Endothelial cell of umbilical vein (primary cell): ENCODE results near the gene ADCYAP1R1.

Source experiments
- CTCF ChIP-seq, 2 donors: IDR thresholded peaks; 1 replicate in 1 of 2; 2 replicates in 1 of 2; pipeline ENCODE4 v1.5.1; 2011; ENCODE audit warnings: low read length in 2 of 2, mild to moderate bottlenecking in 2 of 2, moderate library complexity in 2 of 2, control low read depth in 1 of 2, inconsistent platforms in 1 of 2, low read depth in 1 of 2; ENCODE audit not compliant: insufficient read depth in 1 of 2; ENCODE audit errors: extremely low read depth in 1 of 2
- JUN ChIP-seq: IDR thresholded peaks from 2 replicates; pipeline ENCODE4 v1.6.1; 2011; ENCODE audit warnings: borderline replicate concordance, low read depth; ENCODE audit not compliant: insufficient read length, insufficient read depth
- TF ChIP-seq, protein P1 (sequence below): IDR thresholded peaks from 2 replicates; pipeline ENCODE4 v1.6.1; 2011; ENCODE audit not compliant: insufficient read depth, insufficient read length

DNA sequence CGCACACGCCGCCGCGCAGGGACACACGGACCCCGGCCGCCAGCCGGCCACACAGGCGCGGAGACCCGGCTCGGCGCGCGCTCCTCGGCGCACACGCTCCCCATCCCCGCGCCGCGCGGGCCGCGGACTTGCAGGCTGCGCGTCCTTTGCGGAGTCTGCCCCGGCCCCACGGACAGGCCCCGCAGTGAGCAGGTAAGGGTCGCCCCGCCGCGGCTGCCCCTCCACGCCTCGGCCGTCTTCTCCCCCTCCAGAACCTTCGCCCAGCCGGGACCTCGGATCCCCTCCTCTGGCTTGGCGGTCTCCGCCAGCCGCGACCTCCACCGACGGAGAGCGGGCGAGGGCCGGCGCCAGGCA is 356 bp downstream of the ADCYAP1R1 start:
- TF ChIP-seq CTCF (IDR thresholded peaks at IDR 0.05; ENCODE audit: extremely low read depth in 1 of 2, insufficient read depth in 1 of 2, low read depth in 1 of 2, low read length in 2 of 2) (no peak), JUN (no peak)
- TF ChIP-seq, protein P1, sequence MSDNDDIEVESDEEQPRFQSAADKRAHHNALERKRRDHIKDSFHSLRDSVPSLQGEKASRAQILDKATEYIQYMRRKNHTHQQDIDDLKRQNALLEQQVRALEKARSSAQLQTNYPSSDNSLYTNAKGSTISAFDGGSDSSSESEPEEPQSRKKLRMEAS: no peak
